ENCODE results near the gene ALG14. TPM values are rescaled to one million over a fixed set of nuclear protein-coding genes. Genes with fewer than 3 reads are reported as not detected.
A peak's percentile ranks its signal among the peaks of the same experiment; 100 is the strongest.

Gene ALG14
- total and polyA plus RNA-seq, 2 donors (not counting 1 experiment from before 2014, with no cell fraction given), result 0.92 to 2.6 TPM

GRCh38 chr1:95002164-95002539 is 70.6 kb downstream of the ALG14 start:
- no peaks in the 10 kb centered on the region for H3K27me3 Mint-ChIP-seq
- no peak overlapping the region for H3K4me3 Mint-ChIP-seq
- CTCF ChIA-PET, result interaction anchor here (1.8 kb wide), 1 partner anchor 148 kb away, joined by 4 read pairs; no protein-coding TSS in a partner anchor
- ATAC-seq (ENCODE audit: low read depth) (no peak), DNase-seq (no peak)
- peak overlapping the region; percentile 21 for H3K27ac Mint-ChIP-seq
- no peaks in the 10 kb centered on the region for H4K20me1 ChIP-seq (ENCODE audit: control insufficient read depth, insufficient read depth, low read length, poor library complexity, severe bottlenecking)
- no peak overlapping the region for H3K4me3 ChIP-seq (ENCODE audit: control extremely low read depth in 1 of 5, extremely low read depth in 1 of 5, insufficient read depth in 1 of 5, low read depth in 2 of 5, low read length in 4 of 5)
- no peaks in the 10 kb centered on the region for H3K9me3 ChIP-seq (ENCODE audit: control extremely low read depth in 1 of 3, control insufficient read depth in 2 of 3, insufficient read depth in 1 of 3, low read length in 2 of 3)
- no peaks in the 10 kb centered on the region for H3K4me1 ChIP-seq (ENCODE audit: control insufficient read depth in 2 of 2, insufficient read depth in 2 of 2, low read length in 2 of 2)
- H3K4me1 Mint-ChIP-seq, result peaks cover 4% of the 10 kb centered on the region
- H3K9ac ChIP-seq (ENCODE audit: low read length), result no peak overlapping the region
- H3K36me3 ChIP-seq (replicated peaks in 1 of 2; ENCODE audit: control extremely low read depth in 1 of 2, control insufficient read depth in 1 of 2, extremely low read depth in 1 of 2, insufficient read depth in 2 of 2, low read length in 1 of 2), result no peaks in the 10 kb centered on the region
- no peak overlapping the region for H3K27ac ChIP-seq (ENCODE audit: low read length in 2 of 2)
- intact Hi-C loops (cut with micrococcal nuclease), result no loop called here
- no peak overlapping the region for H3K4me2 ChIP-seq (replicated peaks; ENCODE audit: low read depth, low read length, poor library complexity, severe bottlenecking)
- H3K27me3 ChIP-seq (replicated peaks in 1 of 4; ENCODE audit: control extremely low read depth in 1 of 4, control insufficient read depth in 3 of 4, insufficient read depth in 4 of 4, low read length in 3 of 4), result no peaks in the 10 kb centered on the region
- no peak for TF ChIP-seq EZH2 (IDR thresholded peaks at IDR 0.05; ENCODE audit: borderline replicate concordance, insufficient read depth, low read depth, low read length, poor library complexity, severe bottlenecking)
- TF ChIP-seq CTCF (IDR thresholded peaks at IDR 0.05), result no peak
- H3K79me2 ChIP-seq (ENCODE audit: control insufficient read depth, insufficient read depth, low read length), result no peaks in the 10 kb centered on the region
- no peak overlapping the region for H2AFZ ChIP-seq (ENCODE audit: insufficient read depth, low read depth, low read length, poor library complexity, severe bottlenecking)
- no peaks in the 10 kb centered on the region for H3K9me3 Mint-ChIP-seq (ENCODE audit: insufficient read depth)
- WGBS (ENCODE audit: insufficient coverage), result 81% methylated on average over 5 of the region's 5 CpGs
- POLR2A ChIA-PET, result no interaction called here

- no peak overlapping the region for H3K27ac Mint-ChIP-seq
- no peaks in the 10 kb centered on the region for H3K9me3 ChIP-seq (ENCODE audit: control extremely low read depth in 1 of 3, control insufficient read depth in 2 of 3, insufficient read depth in 1 of 3, low read length in 2 of 3)
- H3K4me3 Mint-ChIP-seq, result no peak overlapping the region
- H3K79me2 ChIP-seq (ENCODE audit: control insufficient read depth, insufficient read depth, low read length), result no peaks in the 10 kb centered on the region
- no peaks in the 10 kb centered on the region for H3K27me3 ChIP-seq (replicated peaks in 1 of 4; ENCODE audit: control extremely low read depth in 1 of 4, control insufficient read depth in 3 of 4, insufficient read depth in 4 of 4, low read length in 3 of 4)
- ChIA-PET CTCF (interaction anchor here (0.9 kb wide), 1 partner anchor 44 kb away, joined by 3 read pairs; no protein-coding TSS in a partner anchor), POLR2A (interaction anchor here (0.7 kb wide), 1 partner anchor 11 kb away, joined by 6 read pairs; no protein-coding TSS in a partner anchor)
- no peak overlapping the region for H3K27ac ChIP-seq (ENCODE audit: low read length in 2 of 2)
- intact Hi-C loops (cut with micrococcal nuclease), result no loop called here
- H2AFZ ChIP-seq (ENCODE audit: insufficient read depth, low read depth, low read length, poor library complexity, severe bottlenecking), result no peak overlapping the region
- DNase-seq, result no peak
- H3K9me3 Mint-ChIP-seq (ENCODE audit: insufficient read depth), result no peaks in the 10 kb centered on the region
- TF ChIP-seq EZH2 (IDR thresholded peaks at IDR 0.05; ENCODE audit: borderline replicate concordance, insufficient read depth, low read depth, low read length, poor library complexity, severe bottlenecking), result no peak
- TF ChIP-seq CTCF (IDR thresholded peaks at IDR 0.05), result no peak
- no peak overlapping the region for H3K4me3 ChIP-seq (ENCODE audit: control extremely low read depth in 1 of 5, extremely low read depth in 1 of 5, insufficient read depth in 1 of 5, low read depth in 2 of 5, low read length in 4 of 5)
- no peak overlapping the region for H3K9ac ChIP-seq (ENCODE audit: low read length)
- H3K27me3 Mint-ChIP-seq, result no peaks in the 10 kb centered on the region
- H3K4me2 ChIP-seq (replicated peaks; ENCODE audit: low read depth, low read length, poor library complexity, severe bottlenecking), result no peak overlapping the region
- H3K36me3 ChIP-seq (replicated peaks in 1 of 2; ENCODE audit: control extremely low read depth in 1 of 2, control insufficient read depth in 1 of 2, extremely low read depth in 1 of 2, insufficient read depth in 2 of 2, low read length in 1 of 2), result no peaks in the 10 kb centered on the region
- 90% methylated on average over 3 of the region's 4 CpGs for WGBS (ENCODE audit: insufficient coverage)
- H3K4me1 Mint-ChIP-seq, result peaks cover 4% of the 10 kb centered on the region
- H4K20me1 ChIP-seq (ENCODE audit: control insufficient read depth, insufficient read depth, low read length, poor library complexity, severe bottlenecking), result no peaks in the 10 kb centered on the region
- H3K4me1 ChIP-seq (ENCODE audit: control insufficient read depth in 2 of 2, insufficient read depth in 2 of 2, low read length in 2 of 2), result no peaks in the 10 kb centered on the region
- no peak for ATAC-seq (ENCODE audit: low read depth)
Observed at GRCh38 chr1:94999456-95000131, 73.2 kb downstream of the ALG14 start.
